NT2/D1 (cell line): ENCODE measurements around the gene KAZN.

Experiments
- SUZ12 ChIP-seq: IDR thresholded peaks from 2 replicates; pipeline ENCODE4 v1.6.1; 2011; ENCODE audit not compliant: insufficient read length, insufficient read depth; ENCODE audit errors: extremely low read depth
- YY1 ChIP-seq: IDR thresholded peaks from 2 replicates; pipeline ENCODE4 v1.6.1; 2011; ENCODE audit not compliant: insufficient read length, insufficient read depth
- ZNF274 ChIP-seq: IDR thresholded peaks from 2 replicates; pipeline ENCODE4 v1.6.1; 2011; ENCODE audit warnings: mild to moderate bottlenecking, low read depth, low read length

- TF ChIP-seq ZNF274, result no peak
- no peak for TF ChIP-seq SUZ12
- TF ChIP-seq YY1, result no peak
These were observed 224.0 kb downstream of the KAZN start for GRCh38 chr1:14822493-14822892.
